Measurements from ENCODE around the gene ARHGAP42.

DNA sequence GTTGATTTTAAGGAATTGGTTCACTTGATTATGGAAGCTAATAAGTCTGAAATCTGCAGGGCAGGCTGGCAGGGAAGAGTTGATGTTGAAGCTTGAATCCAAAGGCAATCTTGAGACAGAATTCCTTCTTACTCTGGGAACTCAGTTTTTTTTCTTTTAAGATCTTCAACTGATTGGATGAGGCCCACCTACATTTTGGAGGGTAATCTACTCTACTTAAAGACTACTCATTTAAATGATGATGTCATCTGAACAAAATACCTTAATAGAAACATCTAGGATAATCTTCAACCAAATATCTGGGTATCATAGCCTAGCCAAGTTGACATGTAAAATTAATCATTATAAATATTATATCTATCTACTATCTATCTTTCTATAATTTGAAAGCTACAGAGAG lies 279.3 kb downstream of the ARHGAP42 start:
- TF ChIP-seq, protein P1, sequence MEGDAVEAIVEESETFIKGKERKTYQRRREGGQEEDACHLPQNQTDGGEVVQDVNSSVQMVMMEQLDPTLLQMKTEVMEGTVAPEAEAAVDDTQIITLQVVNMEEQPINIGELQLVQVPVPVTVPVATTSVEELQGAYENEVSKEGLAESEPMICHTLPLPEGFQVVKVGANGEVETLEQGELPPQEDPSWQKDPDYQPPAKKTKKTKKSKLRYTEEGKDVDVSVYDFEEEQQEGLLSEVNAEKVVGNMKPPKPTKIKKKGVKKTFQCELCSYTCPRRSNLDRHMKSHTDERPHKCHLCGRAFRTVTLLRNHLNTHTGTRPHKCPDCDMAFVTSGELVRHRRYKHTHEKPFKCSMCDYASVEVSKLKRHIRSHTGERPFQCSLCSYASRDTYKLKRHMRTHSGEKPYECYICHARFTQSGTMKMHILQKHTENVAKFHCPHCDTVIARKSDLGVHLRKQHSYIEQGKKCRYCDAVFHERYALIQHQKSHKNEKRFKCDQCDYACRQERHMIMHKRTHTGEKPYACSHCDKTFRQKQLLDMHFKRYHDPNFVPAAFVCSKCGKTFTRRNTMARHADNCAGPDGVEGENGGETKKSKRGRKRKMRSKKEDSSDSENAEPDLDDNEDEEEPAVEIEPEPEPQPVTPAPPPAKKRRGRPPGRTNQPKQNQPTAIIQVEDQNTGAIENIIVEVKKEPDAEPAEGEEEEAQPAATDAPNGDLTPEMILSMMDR (IDR thresholded peaks at IDR 0.05 in 8 of 11, conservative IDR thresholded peaks at IDR 0.05 in 3 of 11): no peak
- TF ChIP-seq POLR2A (IDR thresholded peaks at IDR 0.05): no peak

All from spleen (tissue), 7 donors.